RWPE1 (cell line): ENCODE measurements around the gene TRAPPC10.

ENCODE experiments used
- CTCF ChIA-PET: fragments of 350-600 bp; sonication (Branson Sonifier 250); formaldehyde crosslinking; extraction: SDS; loops from one replicate; lab custom pipeline; 2021; lab: Yijun Ruan, JAX
- POLR2A ChIA-PET: fragments of 400-600 bp; formaldehyde crosslinking; extraction: SDS; loops from one replicate; lab custom pipeline; 2020; ENCODE audit warnings: antibody characterized with exemption; ENCODE audit not compliant: low non-redundant PET; lab: Yijun Ruan, JAX
- DNase-seq: peaks from one replicate; pipeline ENCODE4 v3.0.0; 2012; ENCODE audit warnings: low spot score
- H3K27ac ChIP-seq: fragments of 450-650 bp; 2 replicates; pipeline ENCODE4 v1.5.1; 2017
- CTCF ChIP-seq: fragments of 450-650 bp; conservative IDR thresholded peaks from 2 replicates; pipeline ENCODE4 v1.5.1; 2017; ENCODE audit warnings: low read depth, mild to moderate bottlenecking

TRAPPC10 gene

DNA sequence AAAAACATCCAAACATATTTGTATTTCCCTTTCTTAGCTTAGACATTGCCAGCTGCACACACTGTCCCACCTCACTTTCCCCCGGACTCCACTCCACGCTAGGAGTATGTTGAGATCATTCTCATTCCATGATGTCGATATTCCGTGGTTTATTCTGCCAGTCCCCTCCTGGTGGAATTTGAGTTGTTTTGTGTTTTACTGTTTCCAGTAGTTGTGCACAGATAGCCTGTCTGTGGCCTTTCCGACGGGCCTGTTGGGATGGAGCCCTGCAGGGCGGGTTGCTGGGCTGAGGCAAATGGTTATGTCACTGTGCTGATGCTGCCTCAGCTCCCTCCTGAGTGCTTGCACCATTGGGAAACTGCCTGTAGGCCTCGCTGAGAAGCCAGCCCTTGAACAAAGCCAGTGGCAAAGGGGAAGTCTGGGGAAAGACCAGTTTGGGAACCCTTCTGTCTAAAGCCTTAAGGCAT lies 12.8 kb downstream of the TRAPPC10 start:
- ChIA-PET CTCF (no interaction called here), POLR2A (no interaction called here)
- H3K27ac ChIP-seq: peak overlapping the region; percentile 41
- no peak for DNase-seq
- TF ChIP-seq CTCF: no peak

- POLR2A ChIA-PET: interaction anchor here (1.6 kb wide), 1 partner anchor 14 kb away, joined by 4 read pairs; no protein-coding TSS in a partner anchor
- no peak overlapping the region for H3K27ac ChIP-seq
- DNase-seq: no peak
- no peak for TF ChIP-seq CTCF
- CTCF ChIA-PET: no interaction called here
Observed at GRCh38 chr21:44027607-44028286, 15.6 kb downstream of the TRAPPC10 start.

DNA sequence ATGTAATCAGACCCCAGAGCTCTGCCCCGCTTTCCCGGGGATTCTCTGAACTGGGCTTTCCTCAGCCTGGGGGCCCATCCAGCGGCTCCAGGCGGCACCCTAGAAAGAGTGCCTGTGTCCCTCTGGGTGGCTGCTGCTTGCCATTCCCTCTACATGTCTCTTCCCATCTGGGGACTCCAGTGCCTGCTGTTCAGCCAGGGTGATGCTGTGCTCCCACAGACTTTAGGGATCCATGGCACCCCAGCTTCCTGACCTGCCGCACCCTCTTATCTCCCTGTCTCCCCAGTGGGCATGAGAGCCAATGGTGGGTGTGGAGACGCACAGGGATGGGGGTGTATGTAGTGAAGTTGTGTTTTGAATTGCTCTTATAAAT lies 16.2 kb downstream of the TRAPPC10 start:
- ChIA-PET POLR2A (interaction anchor here (1.6 kb wide), 1 partner anchor 15 kb away, joined by 4 read pairs; no protein-coding TSS in a partner anchor), CTCF (interaction anchor here (0.6 kb wide), 1 partner anchor 12 kb away, joined by 3 read pairs; no protein-coding TSS in a partner anchor)
- no peak for TF ChIP-seq CTCF
- H3K27ac ChIP-seq: no peak overlapping the region
- DNase-seq: no peak

DNA sequence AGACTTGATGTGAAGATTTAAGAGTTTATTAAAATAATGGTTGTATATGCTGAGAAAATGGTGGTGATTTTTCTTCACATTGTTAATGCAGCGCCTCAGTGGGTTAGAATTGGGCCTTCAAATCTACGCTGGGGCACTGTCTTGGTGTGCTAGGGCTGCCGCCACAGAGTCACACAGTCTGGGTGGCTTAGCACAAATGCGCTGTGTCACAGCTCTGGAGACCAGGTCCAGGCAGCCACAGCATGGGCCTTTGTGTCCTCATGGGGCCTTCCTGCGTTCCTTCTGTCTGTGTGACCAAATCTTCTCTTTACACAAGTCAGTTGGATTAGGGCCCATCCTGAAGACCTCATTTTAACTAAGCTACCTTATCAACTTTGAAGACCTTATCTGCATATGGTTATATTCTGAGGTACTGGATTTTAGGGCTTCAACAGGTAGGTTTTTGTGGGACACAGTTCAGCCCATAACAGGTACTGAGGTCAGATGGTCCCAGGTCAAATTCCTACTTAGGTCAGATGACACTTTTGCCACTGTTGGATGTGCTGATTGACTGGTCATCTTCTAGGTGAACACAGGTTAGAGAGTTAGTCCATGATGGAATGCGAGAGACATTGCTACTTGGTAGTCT lies 17.5 kb downstream of the TRAPPC10 start:
- no peak for DNase-seq
- ChIA-PET CTCF (no interaction called here), POLR2A (interaction anchor here (1.6 kb wide), 1 partner anchor 16 kb away, joined by 4 read pairs; no protein-coding TSS in a partner anchor)
- no peak for TF ChIP-seq CTCF
- no peak overlapping the region for H3K27ac ChIP-seq

DNA sequence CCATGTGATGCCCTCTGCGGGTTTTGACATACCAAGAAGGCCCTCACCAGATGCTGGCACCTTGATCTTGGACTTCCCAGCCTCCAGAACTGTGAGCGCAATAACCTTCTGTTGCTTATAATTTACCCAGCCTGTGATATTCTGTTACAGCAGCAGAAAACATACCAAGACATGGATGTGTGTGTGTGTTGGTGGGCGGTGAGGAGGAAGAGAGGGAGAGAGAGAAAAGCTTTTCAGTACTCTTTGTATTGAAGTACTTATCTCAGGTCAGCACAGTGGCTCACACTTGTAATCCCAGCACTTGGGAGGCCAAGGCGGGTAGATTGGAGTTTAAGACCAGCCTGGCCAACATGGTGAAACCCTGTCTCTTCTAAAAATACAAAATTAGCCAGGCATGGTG lies 23.1 kb downstream of the TRAPPC10 start:
- ChIA-PET CTCF (interaction anchor here (0.9 kb wide), 1 partner anchor 9 kb away, joined by 5 read pairs; no protein-coding TSS in a partner anchor), POLR2A (no interaction called here)
- DNase-seq: no peak

More for the DNA sequence above, 23.1 kb downstream of the TRAPPC10 start:
- TF ChIP-seq CTCF: no peak
- no peak overlapping the region for H3K27ac ChIP-seq
